ENCODE data around the gene OR5H6.
"Not testable (repeated sequence)": the region's sequence is repeated elsewhere in the genome, so short reads cannot be mapped to it uniquely, and the experiment has no call there.

The OR5H6 gene

GRCh38 chr3:98263944-98264343, at the start of gene OR5H6:
TSS of gene OR5H6 (plus strand) at chr3:98264244. CDS start at chr3:98264333, 89 bp downstream.
- no peak for DNase-seq (ENCODE audit: low spot score)

GRCh38 chr3:98215051-98215450, 49.0 kb upstream of the OR5H6 start:
- no peak for DNase-seq (ENCODE audit: low spot score)

GRCh38 chr3:98223907-98224672, 40.0 kb upstream of the OR5H6 start:
- no peak for DNase-seq (ENCODE audit: low spot score)

GRCh38 chr3:98232489-98232888, 31.6 kb upstream of the OR5H6 start:
- DNase-seq (ENCODE audit: low spot score): no peak

- DNase-seq (ENCODE audit: low spot score): no peak
These were observed 30.6 kb upstream of the OR5H6 start for GRCh38 chr3:98233468-98233867.

GRCh38 chr3:98240131-98240530, 23.9 kb upstream of the OR5H6 start:
- no peak for DNase-seq (ENCODE audit: low spot score)

GRCh38 chr3:98242155-98242554, 21.9 kb upstream of the OR5H6 start:
- no peak for DNase-seq (ENCODE audit: low spot score)

- no peak for DNase-seq (ENCODE audit: low spot score)
These were observed 20.2 kb upstream of the OR5H6 start for GRCh38 chr3:98243843-98244242.

GRCh38 chr3:98246142-98246541, 17.9 kb upstream of the OR5H6 start:
- DNase-seq (ENCODE audit: low spot score): no peak

- DNase-seq (ENCODE audit: low spot score): not testable (repeated sequence)
These were observed 8.0 kb upstream of the OR5H6 start for GRCh38 chr3:98256026-98256425.

GRCh38 chr3:98259707-98260106, 4.3 kb upstream of the OR5H6 start:
- no peak for DNase-seq (ENCODE audit: low spot score)

GRCh38 chr3:98262046-98262445, 2.0 kb upstream of the OR5H6 start:
- DNase-seq (ENCODE audit: low spot score): no peak

GRCh38 chr3:98269846-98270245, 5.8 kb downstream of the OR5H6 start:
- no peak for DNase-seq (ENCODE audit: low spot score)

- DNase-seq (ENCODE audit: low spot score): no peak
These were observed 8.1 kb downstream of the OR5H6 start for GRCh38 chr3:98272126-98272525.

- no peak for DNase-seq (ENCODE audit: low spot score)
These were observed 10.9 kb downstream of the OR5H6 start for GRCh38 chr3:98274914-98275313.

GRCh38 chr3:98282205-98282604, 18.2 kb downstream of the OR5H6 start, which contains the start of gene OR5H2:
TSS of gene OR5H2 (plus strand) at chr3:98282505. CDS start at chr3:98282903, 398 bp downstream.
- DNase-seq (ENCODE audit: low spot score): no peak

- no peak for DNase-seq (ENCODE audit: low spot score)
These were observed 26.9 kb downstream of the OR5H6 start for GRCh38 chr3:98290916-98291315.

GRCh38 chr3:98291332-98291957, 27.4 kb downstream of the OR5H6 start:
- no peak for DNase-seq (ENCODE audit: low spot score)
